Stimulated activated CD4-positive, alpha-beta T cell treated with anti-CD3 and anti-CD28 coated beads, TNF-alpha, amount 100 ng/mL, for 24 hours (primary cell): ENCODE results near the gene CXCL9.
A peak's percentile ranks its signal among the peaks of the same experiment; 100 is the strongest.
"Not testable (repeated sequence)": the region's sequence is repeated elsewhere in the genome, so short reads cannot be mapped to it uniquely, and the experiment has no call there.

Source experiments
- DNase-seq, 3 experiments: peaks; one replicate each; pipeline ENCODE4 v3.0.0-alpha.2; 2020; ENCODE audit warnings: low read depth in 3 of 3

CXCL9 gene

DNA sequence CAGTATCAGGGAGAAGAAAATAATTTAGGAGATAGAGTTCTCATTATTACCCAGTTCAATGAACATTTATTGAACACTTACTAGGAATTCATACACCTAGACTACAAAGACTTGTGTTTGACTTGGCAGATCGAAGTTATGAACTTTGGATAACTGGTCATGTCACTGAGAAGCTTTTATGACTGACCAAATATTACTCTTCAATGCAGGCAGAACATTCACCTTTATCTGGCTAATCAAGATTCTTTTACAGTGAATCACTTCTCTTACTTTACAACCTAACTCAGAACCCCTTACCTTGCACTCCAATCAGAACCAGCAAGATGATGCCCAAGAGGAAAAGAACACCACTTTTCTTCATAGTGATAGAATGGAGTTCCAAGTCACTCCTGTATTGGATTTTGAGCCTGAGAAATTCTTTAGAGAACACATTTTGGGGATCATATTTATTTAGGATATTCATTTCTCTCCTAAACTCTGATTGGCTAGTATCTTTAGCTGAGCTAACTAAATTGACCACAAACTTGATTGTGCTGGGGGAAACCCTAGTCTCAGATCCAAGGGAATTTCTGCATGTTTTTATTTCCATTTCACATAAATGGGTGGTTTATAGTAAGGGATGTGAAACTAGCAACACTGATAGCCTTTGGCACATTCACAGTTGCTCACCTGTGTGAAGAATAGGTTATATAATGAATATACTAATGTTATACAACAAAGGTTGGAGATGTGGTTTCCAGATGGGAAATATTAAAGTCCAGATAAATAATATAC is at the start of gene CXCL9:
CXCL9 (minus strand) TSS at position 421 of the 774 bp plus-strand sequence; CDS start at position 361, 60 bp downstream.
- DNase-seq = no peak

GRCh38 chr4:76055421-76055820 is 48.1 kb upstream of the CXCL9 start:
- DNase-seq = no peak

GRCh38 chr4:76055016-76055415 is 47.7 kb upstream of the CXCL9 start:
- DNase-seq = peak in 1 of 3 experiments; percentile 11

DNA sequence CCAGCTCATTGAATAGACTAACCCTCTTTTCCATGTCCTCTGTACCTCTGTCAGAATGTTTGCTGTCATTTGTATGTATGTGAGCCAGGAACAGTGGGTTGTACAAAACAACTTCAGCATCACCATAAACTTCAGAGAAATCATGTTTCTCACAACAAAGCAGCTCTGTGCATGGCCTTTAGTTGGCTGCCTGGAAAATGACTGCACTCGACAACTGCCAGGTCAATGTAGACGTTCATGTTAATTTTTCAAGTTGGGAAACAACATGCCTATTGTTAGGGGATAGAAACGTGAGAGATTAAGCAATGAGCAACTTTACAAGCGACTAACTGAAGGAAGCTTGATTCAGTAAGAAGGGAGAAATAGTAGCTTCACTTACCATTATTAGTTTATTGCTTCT is 46.4 kb upstream of the CXCL9 start:
- DNase-seq = no peak

DNA sequence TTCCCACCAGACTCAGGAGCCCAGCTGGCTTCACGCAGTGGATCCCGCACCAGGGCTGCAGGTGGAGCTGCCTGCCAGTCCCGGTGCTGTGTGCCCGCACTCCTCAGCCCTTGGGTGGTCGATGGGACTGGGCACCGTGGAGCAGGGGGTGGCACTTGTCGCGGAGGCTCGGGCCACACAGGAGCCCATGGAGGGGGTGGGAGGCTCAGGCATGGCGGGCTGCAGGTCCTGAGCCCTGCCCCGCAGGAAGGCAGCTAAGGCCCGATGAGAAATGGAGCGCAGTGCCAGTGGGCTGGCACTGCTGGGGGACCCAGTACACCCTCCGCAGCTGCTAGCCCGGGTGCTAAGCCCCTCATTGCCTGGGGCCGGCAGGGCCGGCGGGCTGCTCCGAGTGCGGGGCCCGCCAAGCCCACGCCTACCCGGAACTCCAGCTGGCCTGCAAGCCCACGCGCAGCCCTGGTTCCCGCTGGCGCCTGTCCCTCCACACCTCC is 43.3 kb upstream of the CXCL9 start:
- DNase-seq = not testable (repeated sequence)

GRCh38 chr4:76049860-76050416 is 42.6 kb upstream of the CXCL9 start:
- DNase-seq = not testable (repeated sequence)

DNA sequence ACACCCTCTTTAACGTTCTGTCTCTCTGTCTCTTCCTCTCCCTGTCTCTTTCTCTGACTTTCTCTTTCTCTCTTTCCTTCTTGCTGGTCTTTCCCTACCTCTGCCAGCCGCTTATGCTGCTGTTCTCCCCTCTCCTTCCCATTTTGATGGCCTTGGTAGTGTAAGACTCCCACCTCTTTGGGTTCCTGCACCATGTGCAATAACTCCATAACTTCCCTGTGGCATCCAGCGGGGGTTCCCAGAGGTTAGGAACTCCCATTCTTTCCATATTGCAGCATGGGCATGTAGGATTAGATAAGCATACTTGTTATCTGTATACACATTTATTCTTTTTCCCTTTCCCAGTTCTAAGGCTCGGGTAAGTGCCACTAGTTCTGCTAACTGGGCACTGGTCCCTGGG is 37.4 kb upstream of the CXCL9 start:
- DNase-seq = not testable (repeated sequence)

DNA sequence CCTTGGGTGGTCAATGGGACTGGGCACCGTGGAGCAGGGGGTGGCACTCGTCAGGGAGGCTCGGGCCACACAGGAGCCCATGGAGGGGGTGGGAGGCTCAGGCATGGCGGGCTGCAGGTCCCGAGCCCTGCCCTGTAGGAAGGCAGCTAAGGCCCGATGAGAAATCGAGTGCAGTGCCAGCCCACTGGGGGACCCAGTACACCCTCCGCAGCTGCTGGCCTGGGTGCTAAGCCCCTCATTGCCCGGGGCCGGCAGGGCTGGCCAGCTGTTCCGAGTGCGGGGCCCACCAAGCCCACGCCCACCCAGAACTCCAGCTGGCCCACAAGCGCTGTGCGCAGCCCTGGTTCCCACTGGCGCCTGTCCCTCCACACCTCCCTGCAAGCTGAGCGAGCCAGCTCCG is 36.0 kb upstream of the CXCL9 start:
- not testable (repeated sequence) for DNase-seq

DNA sequence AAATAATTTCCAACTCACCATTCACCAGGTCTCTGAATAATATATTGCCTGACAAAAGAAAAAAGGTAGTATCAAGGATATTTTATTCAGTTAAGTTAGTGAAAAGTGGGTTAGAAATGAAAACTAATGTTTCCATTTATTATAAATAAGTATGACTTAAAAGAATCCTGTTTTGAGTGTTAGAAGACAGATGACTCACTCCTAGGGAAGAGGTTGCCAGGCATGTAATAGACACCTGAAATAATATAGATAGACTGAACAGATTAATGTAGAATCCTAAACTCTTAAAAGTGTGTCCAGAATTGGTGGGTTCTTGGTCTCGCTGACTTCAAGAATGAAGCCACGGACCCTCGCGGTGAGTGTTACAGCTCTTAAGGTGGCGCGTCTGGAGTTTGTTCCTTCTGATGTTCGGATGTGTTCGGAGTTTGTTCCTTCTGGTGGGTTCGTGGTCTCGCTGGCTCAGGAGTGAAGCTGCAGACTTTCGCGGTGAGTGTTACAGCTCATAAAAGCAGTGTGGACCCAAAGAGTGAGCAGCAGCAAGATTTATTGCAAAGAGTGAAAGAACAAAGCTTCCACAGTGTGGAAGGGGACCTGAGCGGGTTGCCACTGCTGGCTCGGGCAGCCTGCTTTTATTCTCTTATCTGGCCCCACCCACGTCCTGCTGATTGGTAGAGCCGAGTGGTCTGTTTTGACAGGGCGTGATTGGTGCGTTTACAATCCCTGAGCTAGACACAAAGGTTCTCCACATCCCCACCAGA is 35.1 kb upstream of the CXCL9 start:
- DNase-seq = not testable (repeated sequence)

- no peak for DNase-seq
These were observed 29.5 kb upstream of the CXCL9 start for GRCh38 chr4:76036855-76037254.

- no peak for DNase-seq
These were observed 28.6 kb upstream of the CXCL9 start, which contains the start of gene CXCL11 for GRCh38 chr4:76035799-76036380. TSS of gene CXCL11 (minus strand) at chr4:76036070. CDS start at chr4:76035987, 83 bp downstream.

- DNase-seq = no peak
These were observed 27.8 kb upstream of the CXCL9 start for GRCh38 chr4:76035141-76035540.

GRCh38 chr4:76029300-76029699 is 22.0 kb upstream of the CXCL9 start:
- no peak for DNase-seq

DNA sequence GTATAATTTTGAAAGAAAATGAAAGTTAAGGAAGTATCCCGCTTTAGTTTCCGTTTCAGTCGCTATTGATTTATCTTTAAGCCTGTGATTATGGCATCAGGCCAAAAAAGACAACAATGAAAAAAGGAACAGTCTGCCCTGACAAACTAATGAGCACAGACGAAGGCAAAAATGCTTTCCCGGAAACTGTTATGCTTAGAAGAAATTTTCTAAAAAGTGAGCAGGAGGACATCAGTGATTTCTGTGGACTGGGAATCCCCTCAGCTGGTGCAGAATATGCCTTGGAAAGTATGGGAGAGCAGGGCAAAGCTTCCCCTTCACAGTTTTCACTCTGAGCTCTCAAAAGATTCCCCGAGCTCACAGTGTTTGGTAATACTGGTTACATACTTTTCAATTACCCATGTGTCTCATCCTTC is 21.0 kb upstream of the CXCL9 start:
- no peak for DNase-seq

- DNase-seq = no peak
These were observed 16.8 kb upstream of the CXCL9 start for GRCh38 chr4:76024065-76024464.

DNA sequence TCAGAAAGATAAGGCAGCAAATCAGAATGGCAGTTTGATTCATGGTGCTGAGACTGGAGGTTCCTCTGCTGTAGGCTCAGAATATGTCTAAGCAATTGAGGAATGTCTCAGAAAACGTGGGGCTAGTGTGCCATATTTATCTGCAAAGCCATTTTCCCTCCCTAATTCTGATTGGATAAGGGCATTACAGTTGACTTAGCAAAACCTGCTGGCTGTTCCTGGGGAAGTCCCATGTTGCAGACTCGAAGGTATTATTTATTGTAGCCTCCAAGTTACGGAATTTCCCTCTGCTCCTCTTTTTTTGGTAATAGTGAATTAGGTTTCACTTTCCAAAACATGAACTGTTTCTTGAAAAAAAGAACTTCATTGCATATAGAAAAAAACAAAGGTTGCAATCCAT is 16.1 kb upstream of the CXCL9 start, which contains the start of gene CXCL10:
CXCL10 (minus strand) TSS at position 109 of the 400 bp plus-strand sequence; CDS start at position 43, 66 bp downstream.
- no peak for DNase-seq

GRCh38 chr4:76022677-76023076 is 15.4 kb upstream of the CXCL9 start:
- no peak for DNase-seq

GRCh38 chr4:76022031-76022430 is 14.7 kb upstream of the CXCL9 start:
- no peak for DNase-seq

- no peak for DNase-seq
These were observed 9.9 kb upstream of the CXCL9 start for GRCh38 chr4:76017056-76017686.

- peak in 1 of 3 experiments; percentile 12 for DNase-seq
These were observed 9.1 kb upstream of the CXCL9 start for GRCh38 chr4:76016393-76016792.

DNA sequence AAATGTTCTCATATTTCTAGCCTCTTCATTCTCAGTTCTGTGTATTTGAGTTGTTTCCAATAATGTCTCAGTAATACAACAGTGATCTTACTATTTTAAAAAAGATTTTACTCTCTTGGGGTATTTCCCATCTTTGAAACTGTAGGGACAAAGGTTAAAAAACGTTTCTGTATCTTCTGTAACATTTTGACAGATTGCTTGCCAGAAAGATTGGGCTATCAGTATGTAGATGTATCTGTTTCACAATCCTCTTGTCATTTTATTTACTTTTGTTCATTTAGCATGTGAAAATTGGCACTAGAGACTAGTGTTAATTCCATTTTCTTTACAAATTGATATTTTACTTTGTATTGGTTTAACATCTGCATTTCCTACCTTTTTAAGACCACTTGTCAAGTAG is 6.2 kb upstream of the CXCL9 start:
- no peak for DNase-seq
